ENCODE data around the gene DIPK1C.

Gene DIPK1C

GRCh38 chr18:74440808-74441427 is 16.2 kb downstream of the DIPK1C start:
- H4K20me1 ChIP-seq (ENCODE audit: insufficient read depth, low read length, poor library complexity, severe bottlenecking), result no peaks in the 10 kb centered on the region
- no peak overlapping the region for H3K9ac ChIP-seq (ENCODE audit: low read depth, low read length, poor library complexity, severe bottlenecking)
- no peak overlapping the region for H3K4me2 ChIP-seq (ENCODE audit: low read depth, low read length, poor library complexity, severe bottlenecking)
- no peaks in the 10 kb centered on the region for H3K27me3 ChIP-seq (ENCODE audit: insufficient read depth, low read length, poor library complexity, severe bottlenecking)
- H3K9me3 ChIP-seq (ENCODE audit: insufficient read depth, low read depth, low read length), result no peaks in the 10 kb centered on the region
- H3K79me2 ChIP-seq (ENCODE audit: insufficient read depth, low read length), result no peaks in the 10 kb centered on the region
- no peaks in the 10 kb centered on the region for H3F3A ChIP-seq (ENCODE audit: low read depth)
- no peaks in the 10 kb centered on the region for H3K4me1 ChIP-seq (ENCODE audit: insufficient read depth, low read length, poor library complexity, severe bottlenecking)
- H3K4me3 ChIP-seq (ENCODE audit: low read length, poor library complexity, severe bottlenecking), result no peak overlapping the region
- H2AFZ ChIP-seq (ENCODE audit: low read length), result no peak overlapping the region
- H3K36me3 ChIP-seq (ENCODE audit: insufficient read depth, low read length), result no peaks in the 10 kb centered on the region
- H3K9me2 ChIP-seq (replicated peaks; ENCODE audit: low read depth, low read length), result no peaks in the 10 kb centered on the region
- TF ChIP-seq CTCF (conservative IDR thresholded peaks at IDR 0.05; ENCODE audit: low read length) (no peak), EZH2phosphoT487 (IDR thresholded peaks at IDR 0.05; ENCODE audit: borderline replicate concordance) (no peak)

GRCh38 chr18:74438091-74438490 is 19.0 kb downstream of the DIPK1C start:
- no peak overlapping the region for H3K4me3 ChIP-seq (ENCODE audit: low read length, poor library complexity, severe bottlenecking)
- no peaks in the 10 kb centered on the region for H3K9me2 ChIP-seq (replicated peaks; ENCODE audit: low read depth, low read length)
- H3K27me3 ChIP-seq (ENCODE audit: insufficient read depth, low read length, poor library complexity, severe bottlenecking), result no peaks in the 10 kb centered on the region
- no peaks in the 10 kb centered on the region for H3K79me2 ChIP-seq (ENCODE audit: insufficient read depth, low read length)
- H3K4me1 ChIP-seq (ENCODE audit: insufficient read depth, low read length, poor library complexity, severe bottlenecking), result no peaks in the 10 kb centered on the region
- no peak overlapping the region for H3K4me2 ChIP-seq (ENCODE audit: low read depth, low read length, poor library complexity, severe bottlenecking)
- TF ChIP-seq CTCF (conservative IDR thresholded peaks at IDR 0.05; ENCODE audit: low read length) (no peak), EZH2phosphoT487 (IDR thresholded peaks at IDR 0.05; ENCODE audit: borderline replicate concordance) (no peak)
- no peaks in the 10 kb centered on the region for H3F3A ChIP-seq (ENCODE audit: low read depth)
- no peaks in the 10 kb centered on the region for H4K20me1 ChIP-seq (ENCODE audit: insufficient read depth, low read length, poor library complexity, severe bottlenecking)
- no peak overlapping the region for H3K9ac ChIP-seq (ENCODE audit: low read depth, low read length, poor library complexity, severe bottlenecking)
- no peaks in the 10 kb centered on the region for H3K36me3 ChIP-seq (ENCODE audit: insufficient read depth, low read length)
- no peak overlapping the region for H2AFZ ChIP-seq (ENCODE audit: low read length)
- no peaks in the 10 kb centered on the region for H3K9me3 ChIP-seq (ENCODE audit: insufficient read depth, low read depth, low read length)

DNA sequence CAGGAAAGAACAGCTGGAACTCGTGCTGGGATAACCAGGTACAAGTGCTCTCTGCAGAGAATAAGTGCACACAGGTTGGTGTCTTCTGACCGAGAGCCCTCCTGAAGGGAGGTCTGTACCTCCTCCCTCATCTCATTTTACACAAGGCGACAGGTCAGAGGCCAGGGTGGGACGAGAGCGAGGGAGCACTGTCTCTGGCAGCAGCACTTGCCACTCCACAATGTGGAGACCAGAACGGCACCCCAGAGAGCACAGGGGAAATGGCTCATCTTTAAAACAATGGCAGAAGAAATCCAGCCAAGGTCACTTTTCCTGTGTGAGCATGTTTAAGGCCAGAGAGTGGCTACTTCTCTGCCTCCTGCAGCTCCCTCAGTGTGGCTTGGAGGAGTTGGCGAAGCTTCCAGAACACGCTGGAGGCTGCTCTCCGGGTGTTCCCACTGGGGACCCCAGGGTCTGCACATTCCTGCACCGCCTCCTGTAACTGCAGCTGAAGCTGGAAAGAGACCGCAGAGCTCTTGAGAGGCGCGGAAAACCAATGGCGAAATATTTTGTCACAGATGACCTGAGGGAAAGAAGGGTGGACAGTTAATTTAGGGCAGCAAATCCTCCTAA is 20.8 kb downstream of the DIPK1C start:
- Histone ChIP-seq H2AFZ (ENCODE audit: low read length) (no peak overlapping the region), H3K27me3 (ENCODE audit: insufficient read depth, low read length, poor library complexity, severe bottlenecking) (no peaks in the 10 kb centered on the region), H3K4me1 (ENCODE audit: insufficient read depth, low read length, poor library complexity, severe bottlenecking) (no peaks in the 10 kb centered on the region), H3K9ac (ENCODE audit: low read depth, low read length, poor library complexity, severe bottlenecking) (no peak overlapping the region), H4K20me1 (ENCODE audit: insufficient read depth, low read length, poor library complexity, severe bottlenecking) (no peaks in the 10 kb centered on the region), H3F3A (ENCODE audit: low read depth) (no peaks in the 10 kb centered on the region), H3K79me2 (ENCODE audit: insufficient read depth, low read length) (no peaks in the 10 kb centered on the region), H3K4me2 (ENCODE audit: low read depth, low read length, poor library complexity, severe bottlenecking) (no peak overlapping the region), H3K4me3 (ENCODE audit: low read length, poor library complexity, severe bottlenecking) (no peak overlapping the region), H3K9me2 (replicated peaks; ENCODE audit: low read depth, low read length) (no peaks in the 10 kb centered on the region), H3K36me3 (ENCODE audit: insufficient read depth, low read length) (no peaks in the 10 kb centered on the region), H3K9me3 (ENCODE audit: insufficient read depth, low read depth, low read length) (no peaks in the 10 kb centered on the region)
- TF ChIP-seq CTCF (conservative IDR thresholded peaks at IDR 0.05; ENCODE audit: low read length) (no peak), EZH2phosphoT487 (IDR thresholded peaks at IDR 0.05; ENCODE audit: borderline replicate concordance) (no peak)
